ENCODE results near the gene ZMIZ1. TPM values are rescaled to one million over a fixed set of nuclear protein-coding genes. Genes with fewer than 3 reads are reported as not detected.
A peak's percentile ranks its signal among the peaks of the same experiment; 100 is the strongest.

Gene ZMIZ1
- total and polyA plus RNA-seq, 4 donors, result 18.3 to 80.2 (median 42.6) TPM

DNA sequence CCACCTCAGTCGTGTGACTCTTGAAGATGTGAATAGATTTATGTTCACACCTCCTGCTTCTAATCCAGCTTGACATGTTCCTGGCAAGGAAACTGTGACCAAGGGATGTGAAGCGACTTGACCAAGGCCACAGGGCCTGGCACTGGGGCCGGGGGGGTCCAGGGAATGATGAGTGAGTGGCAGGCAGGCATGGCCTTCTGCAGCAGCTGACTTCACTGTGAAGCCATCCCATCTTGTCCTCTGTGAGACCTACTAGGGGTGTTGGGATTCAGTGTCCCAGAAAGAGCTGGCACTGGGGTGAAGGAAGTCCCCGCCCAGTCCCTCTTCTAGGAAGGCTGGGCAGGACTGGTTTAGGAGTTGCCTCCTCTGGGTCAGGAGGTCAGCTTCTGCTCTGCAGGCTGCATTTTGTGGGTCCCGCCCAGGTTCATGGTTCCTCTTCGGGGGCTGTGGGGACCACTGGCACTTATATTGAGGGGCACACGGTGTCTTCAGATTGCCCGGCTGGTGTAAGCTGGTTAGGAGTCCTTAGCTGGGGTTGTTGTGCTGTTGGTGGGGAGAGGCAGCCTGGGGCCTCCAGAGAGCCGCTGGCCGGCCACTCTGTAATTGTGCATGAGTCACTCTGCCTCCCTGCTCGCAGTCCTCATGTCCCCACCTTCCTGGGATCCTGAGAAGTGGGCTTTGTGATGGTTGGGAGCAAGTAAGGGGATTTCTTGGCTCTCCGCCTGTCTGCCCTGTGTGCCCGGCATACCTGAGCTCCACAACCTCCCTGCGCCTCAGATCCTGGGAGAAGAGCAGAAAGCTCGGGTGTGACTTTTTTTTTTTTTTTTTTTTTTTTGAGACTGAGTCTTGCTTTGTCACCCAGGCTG lies 11.0 kb downstream of the ZMIZ1 start:
- no peak overlapping the region for H3K9ac ChIP-seq (ENCODE audit: insufficient read depth in 1 of 2, low read length in 2 of 2)
- 44 to 55% methylated on average over 14 to 15 of the region's 15 CpGs for WGBS, 2 donors
- peaks cover 33 to 85% (median 52%) of the 10 kb centered on the region in 5 donors for H3K4me1 ChIP-seq (ENCODE audit: control insufficient read depth in 5 of 5, insufficient read depth in 5 of 5, low read length in 5 of 5)
- ATAC-seq (ENCODE audit: insufficient read depth, low FRiP score) (peak; percentile 21), DNase-seq (no peak)
- H3K4me3 ChIP-seq, result no peak overlapping the region
- H3K27ac ChIP-seq (ENCODE audit: low read depth in 1 of 2, low read length in 1 of 2), result peak overlapping the region; percentile 55 to 66
- H3K9me3 ChIP-seq (ENCODE audit: control insufficient read depth in 4 of 4, insufficient read depth in 3 of 4, low read length in 3 of 4), result no peaks in the 10 kb centered on the region
- H3K27me3 ChIP-seq (ENCODE audit: control insufficient read depth in 3 of 3, insufficient read depth in 3 of 3, low read length in 2 of 3), result no peaks in the 10 kb centered on the region
- TF ChIP-seq, protein P1, sequence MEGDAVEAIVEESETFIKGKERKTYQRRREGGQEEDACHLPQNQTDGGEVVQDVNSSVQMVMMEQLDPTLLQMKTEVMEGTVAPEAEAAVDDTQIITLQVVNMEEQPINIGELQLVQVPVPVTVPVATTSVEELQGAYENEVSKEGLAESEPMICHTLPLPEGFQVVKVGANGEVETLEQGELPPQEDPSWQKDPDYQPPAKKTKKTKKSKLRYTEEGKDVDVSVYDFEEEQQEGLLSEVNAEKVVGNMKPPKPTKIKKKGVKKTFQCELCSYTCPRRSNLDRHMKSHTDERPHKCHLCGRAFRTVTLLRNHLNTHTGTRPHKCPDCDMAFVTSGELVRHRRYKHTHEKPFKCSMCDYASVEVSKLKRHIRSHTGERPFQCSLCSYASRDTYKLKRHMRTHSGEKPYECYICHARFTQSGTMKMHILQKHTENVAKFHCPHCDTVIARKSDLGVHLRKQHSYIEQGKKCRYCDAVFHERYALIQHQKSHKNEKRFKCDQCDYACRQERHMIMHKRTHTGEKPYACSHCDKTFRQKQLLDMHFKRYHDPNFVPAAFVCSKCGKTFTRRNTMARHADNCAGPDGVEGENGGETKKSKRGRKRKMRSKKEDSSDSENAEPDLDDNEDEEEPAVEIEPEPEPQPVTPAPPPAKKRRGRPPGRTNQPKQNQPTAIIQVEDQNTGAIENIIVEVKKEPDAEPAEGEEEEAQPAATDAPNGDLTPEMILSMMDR (IDR thresholded peaks at IDR 0.05; ENCODE audit: control extremely low read depth, extremely low read depth), result no peak
- peaks cover 0 to 2% (median 1%) of the 10 kb centered on the region in 4 donors for H3K36me3 ChIP-seq (ENCODE audit: control insufficient read depth in 4 of 4, insufficient read depth in 4 of 4, low read length in 4 of 4)

- H3K4me1 ChIP-seq (ENCODE audit: control insufficient read depth in 5 of 5, insufficient read depth in 5 of 5, low read length in 5 of 5), result peaks cover 26 to 79% (median 41%) of the 10 kb centered on the region in 5 donors
- WGBS, 2 donors, result 46 to 57% methylated on average over 12 of the region's 12 CpGs
- ATAC-seq (ENCODE audit: insufficient read depth, low FRiP score) (no peak), DNase-seq (no peak)
- no peaks in the 10 kb centered on the region for H3K27me3 ChIP-seq (ENCODE audit: control insufficient read depth in 3 of 3, insufficient read depth in 3 of 3, low read length in 2 of 3)
- peaks cover 0 to 2% (median 1%) of the 10 kb centered on the region in 4 donors for H3K36me3 ChIP-seq (ENCODE audit: control insufficient read depth in 4 of 4, insufficient read depth in 4 of 4, low read length in 4 of 4)
- H3K9ac ChIP-seq (ENCODE audit: insufficient read depth in 1 of 2, low read length in 2 of 2), result no peak overlapping the region
- H3K4me3 ChIP-seq, result no peak overlapping the region
- TF ChIP-seq, protein P1 (IDR thresholded peaks at IDR 0.05; ENCODE audit: control extremely low read depth, extremely low read depth), result no peak
- H3K9me3 ChIP-seq (ENCODE audit: control insufficient read depth in 4 of 4, insufficient read depth in 3 of 4, low read length in 3 of 4), result no peaks in the 10 kb centered on the region
- H3K27ac ChIP-seq (ENCODE audit: low read depth in 1 of 2, low read length in 1 of 2), result peak overlapping the region; percentile 64 to 86
Observed at GRCh38 chr10:79081353-79082034, 12.7 kb downstream of the ZMIZ1 start.

DNA sequence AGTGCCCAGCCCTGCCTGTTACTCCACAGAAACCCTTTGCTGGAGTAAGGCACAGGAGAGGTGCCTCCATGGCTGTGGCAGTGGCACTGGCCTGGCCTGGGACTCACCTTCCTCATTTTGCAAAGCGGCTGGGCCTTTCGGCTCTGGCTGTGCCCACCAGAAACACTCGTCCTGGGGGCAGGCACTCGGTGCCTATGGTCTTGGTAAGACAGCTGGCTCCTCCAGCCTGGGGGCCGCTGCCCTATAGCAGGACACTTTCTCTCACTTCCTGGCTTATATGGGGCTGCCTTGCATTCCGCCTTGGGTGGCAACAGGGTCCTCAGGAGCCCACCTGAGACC lies 13.2 kb downstream of the ZMIZ1 start:
- 64 to 74% methylated on average over 6 of the region's 6 CpGs for WGBS, 2 donors
- DNase-seq, result no peak
- Histone ChIP-seq H3K9ac (ENCODE audit: insufficient read depth in 1 of 2, low read length in 2 of 2) (no peak overlapping the region), H3K4me1 (ENCODE audit: control insufficient read depth in 5 of 5, insufficient read depth in 5 of 5, low read length in 5 of 5) (peaks cover 23 to 76% (median 40%) of the 10 kb centered on the region in 5 donors), H3K36me3 (ENCODE audit: control insufficient read depth in 4 of 4, insufficient read depth in 4 of 4, low read length in 4 of 4) (peaks cover 0 to 2% (median 1%) of the 10 kb centered on the region in 4 donors), H3K27ac (ENCODE audit: low read depth in 1 of 2, low read length in 1 of 2) (peak overlapping the region; percentile 64 to 86), H3K9me3 (ENCODE audit: control insufficient read depth in 4 of 4, insufficient read depth in 3 of 4, low read length in 3 of 4) (no peaks in the 10 kb centered on the region), H3K27me3 (ENCODE audit: control insufficient read depth in 3 of 3, insufficient read depth in 3 of 3, low read length in 2 of 3) (no peaks in the 10 kb centered on the region), H3K4me3 (no peak overlapping the region)
- no peak for ATAC-seq (ENCODE audit: insufficient read depth, low FRiP score)
- TF ChIP-seq, protein P1 (IDR thresholded peaks at IDR 0.05; ENCODE audit: control extremely low read depth, extremely low read depth), result no peak

Data from lung (tissue), 12 donors.